ENCODE data around the gene IPO4. TPM values are rescaled to one million over a fixed set of nuclear protein-coding genes. Genes with fewer than 3 reads are reported as not detected.

IPO4 gene
- total and polyA plus RNA-seq, 2 of the 13 experiments (the other 11 are each of a cell fraction or from before 2014, with no cell fraction given), result 39.0 to 179 TPM

GRCh38 chr14:24186831-24187538, 1.6 kb downstream of the IPO4 start (continued):
- TF ChIP-seq ATF6 (CRISPR knock-in tag; conservative IDR thresholded peaks at IDR 0.05) (no peak), ZNF572 (CRISPR knock-in tag; IDR thresholded peaks at IDR 0.05) (0 out of 2 replicates have a peak, but pooled peaks have one; percentile 64), ZFP36L1 (CRISPR knock-in tag; IDR thresholded peaks at IDR 0.05) (no peak), DNMT3B (CRISPR knock-in tag; conservative IDR thresholded peaks at IDR 0.05) (no peak), RARA (CRISPR knock-in tag; IDR thresholded peaks at IDR 0.05) (no peak), ZMAT3 (CRISPR knock-in tag; conservative IDR thresholded peaks at IDR 0.05) (no peak), FOXP1 (IDR thresholded peaks at IDR 0.05) (no peak), FOXP1 (CRISPR knock-in tag; IDR thresholded peaks at IDR 0.05) (no peak), MNT (IDR thresholded peaks at IDR 0.05) (no peak), PRDM4 (CRISPR knock-in tag; IDR thresholded peaks at IDR 0.05; ENCODE audit: borderline replicate concordance) (no peak), NKX3-1 (CRISPR knock-in tag; IDR thresholded peaks at IDR 0.05) (no peak), HNF4A (CRISPR knock-in tag; IDR thresholded peaks at IDR 0.05) (no peak), ZFP37 (CRISPR knock-in tag; IDR thresholded peaks at IDR 0.05; ENCODE audit: borderline replicate concordance) (no peak), MED8 (CRISPR knock-in tag; IDR thresholded peaks at IDR 0.05; ENCODE audit: insufficient replicate concordance) (peak; percentile 21), IRF9 (CRISPR knock-in tag; IDR thresholded peaks at IDR 0.05; ENCODE audit: borderline replicate concordance) (no peak), THRA (CRISPR knock-in tag; IDR thresholded peaks at IDR 0.05; ENCODE audit: borderline replicate concordance) (no peak), CBX2 (IDR thresholded peaks at IDR 0.05; ENCODE audit: low read depth, low read length) (no peak), CBX2 (CRISPR knock-in tag; IDR thresholded peaks at IDR 0.05; ENCODE audit: low read depth) (no peak), TBX2 (CRISPR knock-in tag; IDR thresholded peaks at IDR 0.05; ENCODE audit: borderline replicate concordance) (no peak), KLF16 (CRISPR knock-in tag; IDR thresholded peaks at IDR 0.05) (0 out of 4 replicates have a peak, but pooled peaks of 1 of the 2 experiments have one; percentile 68)

Data from HepG2 (cell line).